GM23248 (cell line): Measurements from ENCODE around the gene ZNF385B.

ENCODE experiments used
- EZH2 ChIP-seq: fragments of 200-600 bp; sonication (generic); IDR thresholded peaks from 2 replicates; pipeline ENCODE4 v1.6.1; 2018; ENCODE audit warnings: antibody characterized with exemption, mild to moderate bottlenecking; ENCODE audit not compliant: insufficient read depth, poor library complexity, severe bottlenecking
- EZH2phosphoT487 ChIP-seq: fragments of 200-600 bp; sonication (generic); IDR thresholded peaks from 2 replicates; pipeline ENCODE4 v1.6.1; 2018; ENCODE audit warnings: antibody characterized with exemption, moderate library complexity, mild to moderate bottlenecking, low read depth; ENCODE audit not compliant: insufficient read depth

- TF ChIP-seq EZH2 (no peak), EZH2phosphoT487 (no peak)
Observed at GRCh38 chr2:179890666-179891065, 29.3 kb upstream of the ZNF385B start.
